Tongue (tissue), 2 donors: ENCODE measurements around the gene KIRREL1. TPM values are rescaled to one million over a fixed set of nuclear protein-coding genes. Genes with fewer than 3 reads are reported as not detected.
A peak's percentile ranks its signal among the peaks of the same experiment; 100 is the strongest.

Experiments
- DNase-seq: peaks from one replicate; pipeline ENCODE4 v3.0.0-alpha.2; 2015
- total RNA-seq: library from RNA; depleted of rRNA; stranded (reverse); fragments of >200 nt; gene quantifications from one replicate; pipeline ENCODE4 v1.2.3, GENCODE V29; 2014

Gene KIRREL1
- total RNA-seq, 1 donor from 2014 or later = 46.2 TPM

DNA sequence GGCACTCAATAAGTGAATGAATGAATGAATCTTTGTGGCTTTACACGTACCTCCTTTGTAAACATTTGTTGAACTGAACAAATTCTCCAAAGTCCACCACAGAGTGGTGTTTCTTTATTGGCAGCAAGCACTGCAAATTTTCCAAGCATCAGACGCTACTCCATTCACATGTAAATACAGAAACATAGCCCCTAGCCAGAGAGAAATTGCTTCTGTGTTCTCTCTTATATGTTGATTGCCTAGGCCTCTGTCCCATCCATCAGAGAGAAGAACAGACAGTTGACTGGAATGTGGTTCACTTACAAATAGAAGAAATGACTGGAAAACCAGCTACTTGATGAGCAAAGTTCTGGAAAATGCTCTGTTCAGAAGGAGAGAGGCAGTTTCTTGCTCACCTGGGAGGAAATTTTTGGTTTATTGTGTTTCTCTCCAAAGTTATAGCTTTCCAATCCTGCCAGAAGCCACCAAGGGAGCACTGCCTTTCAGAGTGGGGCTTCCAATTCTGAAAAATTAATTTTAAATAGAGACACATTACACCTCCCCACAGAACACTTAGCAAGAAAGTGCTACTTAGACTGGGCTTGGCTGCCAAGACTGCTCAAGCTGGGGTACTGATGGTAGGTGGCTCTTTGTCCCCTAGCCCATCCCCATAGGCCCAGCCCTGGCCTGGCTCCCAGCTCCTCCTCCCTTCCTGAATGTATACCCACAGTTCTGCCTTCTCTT is 18.1 kb upstream of the KIRREL1 start:
- peak; percentile 46 for DNase-seq

DNA sequence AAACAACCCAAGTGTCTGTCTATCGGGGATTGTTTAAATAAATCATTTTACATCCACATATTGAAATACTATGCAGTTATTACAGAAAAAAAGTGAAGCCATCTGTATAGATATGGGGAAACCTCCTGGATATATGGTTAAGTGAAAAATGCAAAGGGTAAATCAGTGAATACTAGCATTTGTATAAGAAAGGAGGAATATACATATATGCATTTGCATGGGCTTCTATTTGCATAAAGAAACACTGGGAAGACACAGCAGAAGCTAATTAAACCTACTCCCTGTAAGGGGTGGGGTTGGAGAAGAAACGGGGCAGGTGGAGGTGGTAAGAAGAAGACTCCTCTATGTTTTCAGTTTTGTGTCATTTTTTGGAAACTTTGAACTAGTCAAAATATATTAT is 16.6 kb upstream of the KIRREL1 start:
- DNase-seq = no peak

GRCh38 chr1:157978586-157979403 is 14.7 kb upstream of the KIRREL1 start:
- DNase-seq = no peak

- DNase-seq = no peak
Measured at GRCh38 chr1:157982136-157982535, 11.3 kb upstream of the KIRREL1 start.

- DNase-seq = no peak
Measured at GRCh38 chr1:157983787-157984186, 9.7 kb upstream of the KIRREL1 start.

GRCh38 chr1:157984469-157984868 is 9.0 kb upstream of the KIRREL1 start:
- no peak for DNase-seq

DNA sequence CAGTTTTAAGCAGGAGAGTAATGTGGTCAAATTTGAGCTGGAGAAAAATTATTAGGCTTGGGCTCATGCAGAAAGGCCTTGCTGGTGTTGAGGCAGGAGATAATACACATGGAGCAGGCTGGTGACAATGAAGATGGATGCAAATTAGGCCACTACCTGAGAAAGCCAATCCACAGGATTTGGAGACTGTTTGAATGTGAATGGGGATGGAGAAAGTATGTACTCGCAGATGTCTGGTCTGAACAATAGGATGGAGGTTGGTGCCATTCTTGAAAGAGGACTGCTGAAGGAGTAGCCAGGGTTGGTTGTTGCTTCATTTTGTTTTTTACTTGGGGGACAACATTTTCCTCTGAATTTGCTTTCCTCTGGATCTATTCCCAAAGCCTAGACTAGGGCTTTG is 8.0 kb upstream of the KIRREL1 start:
- no peak for DNase-seq

DNA sequence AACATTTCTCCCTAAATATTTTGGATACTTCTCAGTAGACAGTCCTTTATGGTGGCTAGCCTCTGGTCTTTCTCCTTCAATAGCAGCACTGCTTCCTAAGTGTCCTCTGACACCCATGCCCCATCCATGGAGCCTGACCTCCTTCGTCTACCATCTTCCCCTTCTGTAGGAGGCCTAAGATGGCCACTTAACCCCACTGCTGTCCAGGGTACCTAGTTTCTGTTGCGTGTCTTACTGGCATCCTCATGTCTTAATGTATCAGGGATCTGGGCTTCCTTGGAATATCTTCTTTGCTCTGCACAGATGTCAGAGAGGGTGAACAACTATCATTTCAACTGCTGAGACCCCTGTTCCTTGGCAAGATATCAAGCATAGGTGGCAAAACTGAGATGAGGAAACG is 5.4 kb upstream of the KIRREL1 start:
- no peak for DNase-seq

GRCh38 chr1:157992031-157992832 is 1.2 kb upstream of the KIRREL1 start:
- peak; percentile 90 for DNase-seq

DNA sequence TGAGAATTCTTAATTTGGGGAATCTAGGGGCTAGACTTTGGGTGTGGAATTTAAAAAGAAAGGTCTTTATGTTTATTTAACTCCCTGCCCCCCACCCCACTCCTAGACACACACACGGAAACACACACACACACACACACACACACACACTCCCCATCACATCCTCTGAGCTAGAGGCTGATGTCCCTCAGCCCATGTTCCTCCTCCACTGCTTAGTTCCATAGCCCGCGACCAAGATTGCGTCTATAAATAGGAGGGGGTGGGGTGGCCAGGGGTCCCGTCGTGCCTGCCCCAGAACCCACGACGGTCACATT is 655 bp upstream of the KIRREL1 start:
- no peak for DNase-seq

- peak; percentile 58 for DNase-seq
Measured at GRCh38 chr1:157993918-157994605, 617 bp downstream of the KIRREL1 start.

GRCh38 chr1:157994704-157995582 is 1.5 kb downstream of the KIRREL1 start:
- peak; percentile 66 for DNase-seq

- DNase-seq = no peak
Measured at GRCh38 chr1:157995583-157996169, 2.2 kb downstream of the KIRREL1 start.

DNA sequence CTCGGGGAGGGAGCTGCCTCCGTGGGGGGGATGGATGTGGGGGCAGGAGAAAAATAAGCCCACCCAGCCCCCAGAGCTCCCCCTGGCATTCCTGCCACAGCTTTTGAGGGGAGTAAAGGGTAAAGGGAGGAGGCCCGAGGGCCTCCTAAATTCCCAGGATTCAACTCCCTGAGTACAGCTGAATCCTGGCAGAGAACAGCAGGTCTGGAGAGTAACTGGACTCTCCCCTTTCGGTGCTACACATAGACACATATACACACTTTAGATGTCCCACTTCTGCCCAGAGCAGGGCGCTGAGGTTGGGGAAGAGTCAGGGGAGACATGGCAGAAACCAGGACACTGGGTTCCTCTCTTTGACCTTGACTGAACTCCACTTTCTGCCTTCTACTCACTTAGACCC is 3.0 kb downstream of the KIRREL1 start:
- DNase-seq = no peak

DNA sequence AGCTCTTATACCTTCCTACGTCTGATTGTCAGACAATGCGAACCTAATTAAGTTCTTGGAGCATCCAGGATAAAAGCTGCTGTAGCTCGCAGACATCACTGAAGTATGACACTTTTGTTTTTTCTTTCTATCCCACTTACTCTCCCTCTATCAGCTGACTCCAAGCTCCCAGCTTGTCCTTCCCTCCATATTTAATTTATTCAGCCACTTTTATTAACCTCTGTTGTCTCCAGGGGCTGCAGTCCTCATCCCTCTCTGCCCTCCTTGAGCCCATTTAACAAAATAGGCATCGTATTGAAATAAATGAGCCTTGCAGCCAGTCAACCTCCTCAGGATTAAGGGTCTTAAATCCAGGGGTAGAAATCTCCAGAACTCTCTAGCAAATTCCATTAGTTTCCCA is 7.1 kb downstream of the KIRREL1 start:
- no peak for DNase-seq

DNA sequence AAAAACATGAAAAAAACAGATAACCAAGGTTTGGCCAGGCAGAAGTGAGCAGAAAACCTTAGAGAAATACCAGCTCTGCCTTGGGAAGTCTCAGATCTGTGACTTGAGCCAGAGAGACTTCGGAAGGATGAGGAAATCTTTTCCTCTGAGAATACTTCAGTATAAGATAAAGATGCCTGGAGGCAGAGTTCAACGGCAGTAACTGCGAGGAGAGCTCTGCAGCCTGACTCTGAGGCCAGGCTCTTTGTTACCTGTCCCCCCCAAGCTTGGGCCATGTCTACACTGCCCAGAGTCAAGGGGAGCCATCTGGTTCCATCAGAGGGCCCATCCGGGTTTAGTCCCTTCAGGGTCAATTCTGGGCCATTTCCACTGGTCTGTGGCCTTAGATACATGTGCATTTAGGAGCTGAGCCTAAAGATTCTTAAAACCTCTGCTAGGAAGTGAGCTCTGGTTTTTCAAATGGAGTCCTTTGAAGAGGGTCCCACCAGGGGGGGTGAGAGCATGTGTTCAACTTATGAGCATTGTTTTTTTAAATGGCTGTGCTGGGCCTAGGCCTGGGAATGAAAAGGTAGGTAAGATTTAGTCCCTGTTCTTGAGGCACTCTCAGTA is 8.7 kb downstream of the KIRREL1 start:
- DNase-seq = peak; percentile 56

DNA sequence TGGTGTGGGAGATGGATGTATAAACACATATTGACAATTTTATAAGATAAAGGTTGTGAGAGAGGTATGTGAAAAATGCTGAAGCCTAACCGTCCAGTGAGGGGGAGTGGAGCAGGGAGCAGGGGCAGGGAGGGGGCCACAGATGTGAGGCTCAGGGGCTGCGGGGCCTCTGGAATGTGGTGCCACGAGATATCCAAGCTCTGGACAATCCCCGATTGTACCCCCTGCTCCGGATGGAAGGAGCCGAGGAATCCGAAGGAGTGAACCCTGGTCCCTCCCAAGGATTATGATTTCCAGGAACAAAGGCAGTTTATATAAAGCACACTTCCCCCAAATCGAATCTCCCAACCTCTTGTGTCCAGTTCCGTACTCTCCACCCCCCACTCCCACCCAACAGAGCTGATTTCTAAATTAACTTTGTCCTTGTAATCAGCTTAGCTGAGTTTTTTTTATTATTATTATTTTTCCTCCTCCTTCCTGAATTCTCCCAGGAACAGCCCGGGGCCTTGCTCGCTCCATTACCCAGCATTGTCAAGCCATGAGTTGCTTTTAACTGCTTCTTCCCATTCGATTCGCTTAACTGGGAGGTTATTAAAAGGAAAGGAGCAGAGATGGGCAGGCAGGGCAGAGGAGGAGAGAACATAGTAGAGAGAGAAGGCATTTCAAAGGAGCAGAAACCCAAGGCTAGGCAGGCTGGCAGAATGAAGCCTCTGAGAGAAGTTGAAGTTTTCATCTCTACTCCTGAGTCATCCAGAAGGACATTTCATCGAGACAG is 9.4 kb downstream of the KIRREL1 start:
- no peak for DNase-seq

DNA sequence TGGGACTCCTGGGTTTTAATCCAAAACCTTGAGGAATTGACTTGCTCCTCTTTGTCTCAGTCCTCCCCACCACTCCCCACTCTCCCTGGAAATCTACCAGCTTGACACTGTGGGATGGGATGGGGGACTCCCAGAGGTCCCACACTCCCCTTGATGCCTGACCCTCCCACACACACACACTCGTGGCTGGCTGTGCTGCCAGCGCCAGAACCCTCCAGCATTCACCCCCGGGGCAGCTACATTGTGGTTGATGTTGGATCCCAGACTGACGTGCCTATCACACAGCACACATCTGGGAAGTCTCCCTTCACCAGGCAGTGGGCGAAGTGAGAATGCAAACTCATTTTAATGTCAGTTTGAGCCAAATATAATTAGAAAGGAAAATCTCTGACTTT is 10.0 kb downstream of the KIRREL1 start:
- no peak for DNase-seq

DNA sequence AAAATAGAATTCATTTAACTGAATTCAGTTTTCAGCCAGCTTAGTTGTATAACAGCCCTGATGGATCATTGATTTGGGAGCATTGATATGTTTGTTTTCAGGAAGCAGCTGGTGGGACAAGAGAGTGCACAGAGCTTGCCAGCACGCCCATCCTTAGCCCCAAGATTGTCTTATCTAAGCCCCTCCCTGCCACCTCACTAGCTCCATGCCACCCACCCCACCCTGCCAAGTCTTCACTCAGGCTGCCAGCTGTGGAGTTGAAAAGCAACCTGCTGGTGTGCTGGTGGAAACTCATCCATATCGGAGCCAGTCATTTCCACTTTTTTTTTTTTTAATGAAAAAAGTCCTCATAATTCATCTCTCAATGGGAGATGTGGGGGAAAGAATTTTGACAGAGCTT is 11.8 kb downstream of the KIRREL1 start:
- no peak for DNase-seq

DNA sequence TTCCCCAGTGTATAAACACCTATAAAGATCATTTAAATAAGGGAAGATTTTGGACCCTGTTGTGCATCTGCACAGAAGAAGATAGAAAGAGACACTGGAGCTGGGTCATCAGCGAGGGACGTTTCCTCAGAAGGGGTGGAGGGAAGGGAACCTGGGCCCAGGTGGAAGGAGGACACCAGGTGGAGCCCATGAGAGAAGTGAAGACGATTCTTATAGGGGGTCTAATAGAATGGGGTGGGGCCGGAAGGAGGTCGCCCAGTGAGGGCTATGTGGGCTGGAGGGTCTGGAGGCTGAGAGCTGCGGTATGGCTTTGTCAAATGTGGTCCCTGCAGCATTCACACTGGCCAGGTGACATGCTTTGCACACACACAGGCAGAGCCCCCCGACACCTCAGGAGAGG is 13.7 kb downstream of the KIRREL1 start:
- DNase-seq = no peak
